ENCODE results near the gene PPAT. TPM values are rescaled to one million over a fixed set of nuclear protein-coding genes. Genes with fewer than 3 reads are reported as not detected.
A peak's percentile ranks its signal among the peaks of the same experiment; 100 is the strongest.
"Not testable (repeated sequence)": the region's sequence is repeated elsewhere in the genome, so short reads cannot be mapped to it uniquely, and the experiment has no call there.

The PPAT gene
- total and polyA plus RNA-seq, 9 donors = 10.9 to 15.6 (median 11.9) TPM

DNA sequence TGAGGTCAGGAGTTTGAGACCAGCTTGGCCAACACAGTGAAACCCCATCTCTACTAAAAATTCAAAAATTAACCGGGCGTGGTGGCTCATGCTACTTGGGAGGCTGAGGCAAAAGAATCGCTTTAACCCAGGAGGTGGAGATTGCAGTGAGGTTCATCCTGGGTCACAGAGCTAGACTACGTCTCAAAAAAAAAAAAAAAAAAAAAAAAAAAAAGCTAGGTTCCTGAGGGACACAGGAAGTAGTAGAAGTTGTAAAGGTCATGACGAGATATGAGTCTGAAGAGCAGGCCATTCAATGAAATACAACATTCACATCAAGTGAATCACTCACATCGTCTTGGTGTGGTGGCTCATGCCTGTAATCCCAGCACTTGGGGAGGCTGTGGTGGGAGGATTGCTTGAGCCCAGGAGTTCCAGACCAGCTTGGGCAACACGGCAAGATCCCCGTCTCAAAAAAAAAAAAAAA, 30.9 kb upstream of the PPAT start:
- H3K27ac ChIP-seq (ENCODE audit: low read length); H3K36me3 ChIP-seq (ENCODE audit: control insufficient read depth, insufficient read depth, low read length); H3K27me3 ChIP-seq (ENCODE audit: control insufficient read depth, insufficient read depth, low read length); H3K9me3 ChIP-seq (replicated peaks; ENCODE audit: control insufficient read depth, low read depth, low read length): not testable (repeated sequence)
- peak; percentile 20 for DNase-seq
- peaks cover 11% of the 10 kb centered on the region for H3K4me1 ChIP-seq (ENCODE audit: control insufficient read depth, insufficient read depth, low read length)
- no CpG with 5 or more reads among the region's 8 CpGs for WGBS (ENCODE audit: insufficient coverage)
- H3K4me3 ChIP-seq (ENCODE audit: low read length) = peak overlapping the region; percentile 87

DNA sequence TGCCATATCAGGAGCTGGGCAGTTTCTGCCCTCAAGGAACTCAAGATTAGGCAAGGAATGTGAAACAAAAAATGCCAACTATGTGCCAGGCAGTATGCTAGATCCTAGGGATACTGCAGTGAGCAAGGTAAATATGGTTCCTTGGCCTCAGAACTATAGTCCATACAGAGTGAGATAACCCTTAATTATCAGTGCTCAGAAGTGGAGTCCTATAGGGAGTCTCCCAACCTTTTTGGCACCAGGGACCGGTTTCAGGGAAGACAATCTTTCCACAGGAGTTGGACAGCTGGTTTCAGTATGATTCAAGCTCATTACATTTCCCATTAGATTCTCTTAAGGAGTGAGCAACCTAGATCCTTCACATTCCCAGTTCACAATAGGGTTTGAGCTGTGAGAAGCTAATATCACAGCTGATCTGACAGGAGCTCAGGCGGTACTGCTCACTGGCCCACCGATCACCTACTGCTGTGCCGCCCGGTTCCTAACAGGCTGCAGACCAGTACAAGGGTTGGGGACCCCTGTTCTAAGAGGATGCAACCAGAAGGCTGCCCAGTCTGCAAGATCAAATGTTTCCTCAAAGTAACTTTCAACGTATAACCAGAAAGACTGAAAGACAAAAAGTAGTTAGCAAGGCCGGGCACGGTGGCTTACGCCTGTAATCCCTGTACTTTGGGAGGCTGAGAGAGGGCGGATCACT, 30.3 kb upstream of the PPAT start:
- DNase-seq = no peak
- Histone ChIP-seq H3K27ac (ENCODE audit: low read length) (no peak overlapping the region), H3K9me3 (replicated peaks; ENCODE audit: control insufficient read depth, low read depth, low read length) (no peaks in the 10 kb centered on the region), H3K4me3 (ENCODE audit: low read length) (no peak overlapping the region), H3K27me3 (ENCODE audit: control insufficient read depth, insufficient read depth, low read length) (no peaks in the 10 kb centered on the region), H3K4me1 (ENCODE audit: control insufficient read depth, insufficient read depth, low read length) (peaks cover 11% of the 10 kb centered on the region), H3K36me3 (ENCODE audit: control insufficient read depth, insufficient read depth, low read length) (peaks cover 8% of the 10 kb centered on the region)
- 56% methylated on average over 5 of the region's 10 CpGs for WGBS (ENCODE audit: insufficient coverage)

DNA sequence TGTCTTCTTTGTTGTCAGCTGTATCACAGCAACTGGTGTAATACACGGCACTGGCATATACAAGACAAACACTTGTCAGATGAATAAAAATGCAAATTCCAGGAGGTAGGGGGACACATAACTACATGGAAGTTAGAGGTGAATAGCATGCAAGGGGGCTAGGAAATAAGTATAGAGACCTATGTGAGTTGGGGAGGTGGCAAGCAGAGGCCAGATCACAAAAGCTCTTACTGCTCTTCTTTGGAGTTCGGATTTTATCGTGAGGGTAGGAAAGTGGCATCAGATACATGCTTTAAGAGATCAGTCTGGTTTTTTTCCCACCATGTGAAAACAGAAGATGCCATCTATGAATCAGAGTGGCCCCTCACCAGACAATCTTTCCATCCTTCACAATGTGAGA, 29.2 kb upstream of the PPAT start:
- Histone ChIP-seq H3K9me3 (replicated peaks; ENCODE audit: control insufficient read depth, low read depth, low read length) (no peaks in the 10 kb centered on the region), H3K27ac (ENCODE audit: low read length) (no peak overlapping the region), H3K4me3 (ENCODE audit: low read length) (no peak overlapping the region), H3K36me3 (ENCODE audit: control insufficient read depth, insufficient read depth, low read length) (peaks cover 16% of the 10 kb centered on the region), H3K27me3 (ENCODE audit: control insufficient read depth, insufficient read depth, low read length) (no peaks in the 10 kb centered on the region), H3K4me1 (ENCODE audit: control insufficient read depth, insufficient read depth, low read length) (peaks cover 11% of the 10 kb centered on the region)
- WGBS (ENCODE audit: insufficient coverage) = no CpG with 5 or more reads among the region's 3 CpGs
- DNase-seq = no peak

DNA sequence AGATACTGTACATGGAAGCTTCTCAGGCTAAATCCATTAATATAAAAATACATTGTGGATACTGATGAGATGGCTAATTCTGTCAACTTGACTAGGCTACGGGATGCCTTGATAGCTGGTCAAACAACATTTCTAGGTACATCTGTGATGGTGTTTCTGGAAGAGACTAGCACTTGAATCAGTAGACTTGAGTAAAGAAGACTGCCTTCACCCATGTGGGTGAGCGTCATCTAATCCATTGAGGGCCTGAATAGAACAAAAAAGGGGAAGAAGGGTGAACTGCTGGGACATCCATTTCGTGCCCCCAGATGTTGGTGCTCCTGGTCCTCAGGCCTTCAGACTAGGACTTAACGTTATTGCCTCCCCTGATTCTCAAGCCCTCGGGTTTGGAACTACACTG, 28.3 kb upstream of the PPAT start:
- H3K4me1 ChIP-seq (ENCODE audit: control insufficient read depth, insufficient read depth, low read length) = peaks cover 11% of the 10 kb centered on the region

DNA sequence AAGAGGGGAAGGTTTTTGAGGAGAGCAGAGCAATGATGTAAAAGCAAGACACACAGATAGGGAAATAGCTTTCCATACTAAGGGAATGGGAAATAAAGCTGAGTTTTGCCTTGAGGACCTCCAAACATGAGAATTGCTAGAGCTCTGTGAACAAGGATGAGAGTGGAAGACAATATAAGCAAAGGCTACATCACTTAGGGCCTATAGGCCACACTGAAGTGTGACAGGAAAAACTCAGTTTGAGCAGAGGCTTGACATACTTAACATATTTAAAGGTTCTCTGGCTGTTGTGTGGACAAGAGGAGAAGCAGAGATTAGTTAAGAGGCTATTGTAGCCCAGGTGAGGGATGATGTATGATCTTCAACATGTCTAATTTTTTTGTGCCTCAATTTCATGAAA, 26.7 kb upstream of the PPAT start:
- H3K4me3 ChIP-seq (ENCODE audit: low read length) = no peak overlapping the region
- no peaks in the 10 kb centered on the region for H3K9me3 ChIP-seq (replicated peaks; ENCODE audit: control insufficient read depth, low read depth, low read length)
- H3K27ac ChIP-seq (ENCODE audit: low read length) = no peak overlapping the region
- H3K27me3 ChIP-seq (ENCODE audit: control insufficient read depth, insufficient read depth, low read length) = no peaks in the 10 kb centered on the region
- H3K4me1 ChIP-seq (ENCODE audit: control insufficient read depth, insufficient read depth, low read length) = peaks cover 11% of the 10 kb centered on the region
- peaks cover 21% of the 10 kb centered on the region for H3K36me3 ChIP-seq (ENCODE audit: control insufficient read depth, insufficient read depth, low read length)
- DNase-seq = no peak

More for the DNA sequence above, 28.3 kb upstream of the PPAT start:
- DNase-seq = no peak
- H3K36me3 ChIP-seq (ENCODE audit: control insufficient read depth, insufficient read depth, low read length) = peaks cover 16% of the 10 kb centered on the region
- no peaks in the 10 kb centered on the region for H3K9me3 ChIP-seq (replicated peaks; ENCODE audit: control insufficient read depth, low read depth, low read length)
- H3K4me3 ChIP-seq (ENCODE audit: low read length) = no peak overlapping the region
- H3K27me3 ChIP-seq (ENCODE audit: control insufficient read depth, insufficient read depth, low read length) = no peaks in the 10 kb centered on the region
- WGBS (ENCODE audit: insufficient coverage) = 92% methylated on average over 4 of the region's 5 CpGs
- H3K27ac ChIP-seq (ENCODE audit: low read length) = no peak overlapping the region

DNA sequence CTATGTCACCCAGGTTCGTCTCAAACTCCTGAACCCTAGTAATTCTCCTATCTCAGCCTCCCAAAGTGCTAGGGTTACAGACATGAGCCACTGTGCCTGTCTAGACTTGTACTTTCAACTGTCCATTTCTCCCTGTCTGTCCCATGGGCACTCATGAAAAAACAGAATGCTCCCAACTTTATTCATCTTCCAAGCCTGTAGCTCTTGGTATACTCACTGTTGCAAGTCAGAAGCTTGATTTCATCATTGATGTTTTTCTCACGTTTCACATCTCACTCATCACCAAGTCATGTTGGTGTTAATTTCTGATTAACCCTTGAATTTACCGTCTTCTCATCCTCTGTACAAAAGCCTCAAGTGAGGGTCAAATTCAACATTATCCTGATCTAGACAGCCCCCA, 24.7 kb upstream of the PPAT start:
- DNase-seq = no peak
- Histone ChIP-seq H3K4me3 (ENCODE audit: low read length) (no peak overlapping the region), H3K27me3 (ENCODE audit: control insufficient read depth, insufficient read depth, low read length) (no peaks in the 10 kb centered on the region), H3K36me3 (ENCODE audit: control insufficient read depth, insufficient read depth, low read length) (peaks cover 29% of the 10 kb centered on the region), H3K27ac (ENCODE audit: low read length) (no peak overlapping the region), H3K9me3 (replicated peaks; ENCODE audit: control insufficient read depth, low read depth, low read length) (no peaks in the 10 kb centered on the region), H3K4me1 (ENCODE audit: control insufficient read depth, insufficient read depth, low read length) (no peaks in the 10 kb centered on the region)
- WGBS (ENCODE audit: insufficient coverage) = 83% methylated on average over 3 of the region's 3 CpGs

DNA sequence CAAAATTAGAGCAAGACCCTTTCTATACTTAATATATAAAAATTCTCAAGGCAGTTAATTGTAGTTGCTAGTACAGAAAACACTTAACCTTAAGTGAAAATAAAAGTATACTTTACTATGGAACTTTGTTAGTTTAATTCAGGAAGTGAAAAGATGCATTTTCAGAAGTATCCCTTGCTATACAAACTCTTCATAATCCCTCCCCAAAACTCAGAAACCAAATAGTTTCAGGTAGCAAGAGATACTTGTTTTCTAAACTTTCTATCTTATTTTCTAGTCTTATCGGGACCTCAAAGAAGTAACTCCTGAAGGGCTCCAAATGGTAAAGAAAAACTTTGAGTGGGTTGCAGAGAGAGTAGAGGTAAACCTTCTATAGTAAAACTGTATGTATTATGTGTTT, 14.9 kb upstream of the PPAT start:
- DNase-seq = no peak
- WGBS (ENCODE audit: insufficient coverage) = no CpG with 5 or more reads among the region's 1 CpG
- H3K36me3 ChIP-seq (ENCODE audit: control insufficient read depth, insufficient read depth, low read length) = peaks cover 40% of the 10 kb centered on the region

DNA sequence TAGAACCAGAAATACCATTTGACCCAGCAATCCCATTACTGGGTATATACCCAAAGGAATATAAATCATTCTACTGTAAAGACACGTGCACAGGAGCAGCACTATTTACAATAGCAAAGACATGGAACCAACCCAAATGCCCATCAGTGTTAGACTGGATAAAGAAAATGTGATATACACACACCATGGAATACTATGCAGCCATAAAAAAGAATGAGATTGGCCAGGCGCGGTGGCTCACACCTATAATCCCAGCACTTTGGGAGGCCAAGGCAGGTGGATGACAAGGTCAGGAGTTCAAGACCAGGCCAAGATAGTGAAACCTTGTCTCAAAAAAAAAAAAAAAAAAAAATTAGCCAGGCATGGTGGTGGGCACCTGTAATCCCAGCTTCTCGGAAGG, 14.1 kb upstream of the PPAT start:
- not testable (repeated sequence) for H3K9me3 ChIP-seq (replicated peaks; ENCODE audit: control insufficient read depth, low read depth, low read length); DNase-seq; H3K27ac ChIP-seq (ENCODE audit: low read length); H3K4me1 ChIP-seq (ENCODE audit: control insufficient read depth, insufficient read depth, low read length); H3K27me3 ChIP-seq (ENCODE audit: control insufficient read depth, insufficient read depth, low read length); H3K4me3 ChIP-seq (ENCODE audit: low read length)
- 83% methylated on average over 1 of the region's 4 CpGs for whole genome bisulfite sequencing (ENCODE audit: insufficient coverage)
- H3K36me3 ChIP-seq (ENCODE audit: control insufficient read depth, insufficient read depth, low read length) = peaks cover 36% of the 10 kb centered on the region

More for the DNA sequence above, 14.9 kb upstream of the PPAT start:
- Histone ChIP-seq H3K4me1 (ENCODE audit: control insufficient read depth, insufficient read depth, low read length) (no peaks in the 10 kb centered on the region), H3K4me3 (ENCODE audit: low read length) (no peak overlapping the region), H3K9me3 (replicated peaks; ENCODE audit: control insufficient read depth, low read depth, low read length) (no peaks in the 10 kb centered on the region), H3K27ac (ENCODE audit: low read length) (no peak overlapping the region), H3K27me3 (ENCODE audit: control insufficient read depth, insufficient read depth, low read length) (no peaks in the 10 kb centered on the region)

DNA sequence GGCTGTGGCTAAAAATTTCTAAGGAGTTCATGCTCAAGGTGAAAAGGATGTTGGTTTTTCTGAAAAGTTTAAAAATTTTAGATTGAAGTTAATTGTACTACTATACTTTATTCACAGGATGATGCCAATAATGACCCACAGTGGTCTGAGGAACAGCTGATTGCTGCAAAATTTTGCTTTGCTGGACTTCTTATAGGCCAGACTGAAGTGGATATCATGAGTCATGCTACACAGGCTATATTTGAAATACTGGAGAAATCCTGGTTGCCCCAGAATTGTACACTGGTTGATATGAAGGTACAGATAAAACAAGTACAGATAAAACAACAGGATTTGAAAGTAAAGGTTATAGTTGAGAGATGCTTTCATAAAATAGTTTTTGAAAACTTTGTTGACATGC, 12.9 kb upstream of the PPAT start:
- Histone ChIP-seq H3K4me3 (ENCODE audit: low read length) (no peak overlapping the region), H3K27me3 (ENCODE audit: control insufficient read depth, insufficient read depth, low read length) (no peaks in the 10 kb centered on the region), H3K4me1 (ENCODE audit: control insufficient read depth, insufficient read depth, low read length) (no peaks in the 10 kb centered on the region), H3K36me3 (ENCODE audit: control insufficient read depth, insufficient read depth, low read length) (peaks cover 31% of the 10 kb centered on the region), H3K9me3 (replicated peaks; ENCODE audit: control insufficient read depth, low read depth, low read length) (no peaks in the 10 kb centered on the region), H3K27ac (ENCODE audit: low read length) (no peak overlapping the region)
- DNase-seq = no peak

DNA sequence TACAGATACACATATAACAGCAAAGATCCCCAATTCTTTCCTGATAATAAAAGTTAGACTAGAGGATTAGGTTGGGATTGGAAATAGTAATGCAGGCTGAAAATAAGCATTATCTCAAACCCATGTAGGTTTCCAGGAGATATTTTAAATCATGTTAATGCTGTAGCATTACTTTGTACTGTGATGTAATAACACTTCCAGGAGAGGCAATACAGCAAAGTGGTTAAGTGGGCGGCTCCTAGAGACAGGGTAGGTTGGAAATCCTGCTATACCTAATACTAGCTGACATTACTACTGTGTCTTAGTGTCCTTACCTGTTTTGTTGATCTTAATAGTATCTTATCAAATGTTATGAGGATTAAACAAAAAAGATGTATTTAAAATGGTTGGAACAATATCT, 10.3 kb upstream of the PPAT start:
- WGBS (ENCODE audit: insufficient coverage) = no CpG with 5 or more reads among the region's 1 CpG
- H3K4me3 ChIP-seq (ENCODE audit: low read length) = no peak overlapping the region
- peaks cover 27% of the 10 kb centered on the region for H3K36me3 ChIP-seq (ENCODE audit: control insufficient read depth, insufficient read depth, low read length)
- no peaks in the 10 kb centered on the region for H3K4me1 ChIP-seq (ENCODE audit: control insufficient read depth, insufficient read depth, low read length)
- no peaks in the 10 kb centered on the region for H3K27me3 ChIP-seq (ENCODE audit: control insufficient read depth, insufficient read depth, low read length)
- H3K9me3 ChIP-seq (replicated peaks; ENCODE audit: control insufficient read depth, low read depth, low read length) = no peaks in the 10 kb centered on the region
- no peak for DNase-seq
- no peak overlapping the region for H3K27ac ChIP-seq (ENCODE audit: low read length)

DNA sequence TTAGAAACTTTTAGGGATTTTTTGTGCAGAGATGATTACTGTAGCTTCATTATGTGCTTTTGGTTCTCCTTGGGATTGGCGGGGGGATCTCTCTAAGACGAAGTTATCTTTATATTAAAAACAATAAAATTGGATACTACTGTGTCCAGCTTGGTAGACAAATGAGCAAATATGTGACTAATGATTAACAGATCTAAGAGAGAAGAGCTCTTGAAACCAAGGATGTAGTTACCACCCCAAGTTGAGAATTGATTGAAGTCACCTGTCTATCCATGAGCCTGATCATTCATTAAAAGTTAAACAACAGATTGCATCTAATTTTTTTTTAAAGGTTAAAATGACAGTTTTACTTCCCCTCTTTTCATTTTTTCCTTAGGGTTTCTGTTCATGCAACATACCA, 9.3 kb upstream of the PPAT start:
- WGBS (ENCODE audit: insufficient coverage) = no CpG with 5 or more reads among the region's 2 CpGs
- Histone ChIP-seq H3K4me3 (ENCODE audit: low read length) (no peak overlapping the region), H3K36me3 (ENCODE audit: control insufficient read depth, insufficient read depth, low read length) (peaks cover 27% of the 10 kb centered on the region), H3K27me3 (ENCODE audit: control insufficient read depth, insufficient read depth, low read length) (no peaks in the 10 kb centered on the region), H3K27ac (ENCODE audit: low read length) (no peak overlapping the region), H3K9me3 (replicated peaks; ENCODE audit: control insufficient read depth, low read depth, low read length) (no peaks in the 10 kb centered on the region), H3K4me1 (ENCODE audit: control insufficient read depth, insufficient read depth, low read length) (no peaks in the 10 kb centered on the region)
- no peak for DNase-seq
